Measurements from ENCODE around the gene FAM168A. TPM values are rescaled to one million over a fixed set of nuclear protein-coding genes. Genes with fewer than 3 reads are reported as not detected.

Gene FAM168A
- total and polyA plus RNA-seq, 10 donors: 2.7 to 33.2 (median 22.7) TPM

DNA sequence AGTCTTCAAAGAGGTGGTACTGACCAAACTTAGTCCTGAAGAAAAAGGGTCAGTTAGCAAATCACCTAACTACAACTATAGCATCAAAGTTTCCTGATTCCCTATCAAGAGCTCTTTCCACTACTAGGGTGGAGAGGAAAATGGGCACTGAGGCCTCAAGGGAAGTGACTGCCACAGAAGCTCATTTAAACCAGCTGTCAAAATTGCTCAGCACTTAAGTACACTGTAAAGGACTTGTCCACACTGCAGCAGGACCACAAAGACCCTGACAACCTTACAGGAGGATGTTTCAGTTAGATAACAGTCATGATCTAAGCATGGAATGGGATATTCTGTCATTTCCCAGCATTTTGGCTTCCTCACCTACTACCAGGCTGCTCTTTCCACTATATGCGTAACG is 33.0 kb downstream of the FAM168A start:
- no peaks in the 10 kb centered on the region for H3K27me3 ChIP-seq (replicated peaks in 1 of 7)
- WGBS, 5 donors: 72 to 94% (median 87%) methylated on average over 2 of the region's 2 CpGs
- H3K4me3 ChIP-seq: no peak overlapping the region
- H3K4me1 ChIP-seq: peaks cover 0 to 13% (median 6%) of the 10 kb centered on the region in 6 donors
- intact Hi-C loops (cut with DNase I; ENCODE audit: low total_unique reads): no loop called here
- H3K36me3 ChIP-seq: peaks cover 0 to 23% (median 0%) of the 10 kb centered on the region in 6 donors
- TF ChIP-seq POLR2AphosphoS5 (IDR thresholded peaks at IDR 0.05): no peak
- TF ChIP-seq, protein P1, sequence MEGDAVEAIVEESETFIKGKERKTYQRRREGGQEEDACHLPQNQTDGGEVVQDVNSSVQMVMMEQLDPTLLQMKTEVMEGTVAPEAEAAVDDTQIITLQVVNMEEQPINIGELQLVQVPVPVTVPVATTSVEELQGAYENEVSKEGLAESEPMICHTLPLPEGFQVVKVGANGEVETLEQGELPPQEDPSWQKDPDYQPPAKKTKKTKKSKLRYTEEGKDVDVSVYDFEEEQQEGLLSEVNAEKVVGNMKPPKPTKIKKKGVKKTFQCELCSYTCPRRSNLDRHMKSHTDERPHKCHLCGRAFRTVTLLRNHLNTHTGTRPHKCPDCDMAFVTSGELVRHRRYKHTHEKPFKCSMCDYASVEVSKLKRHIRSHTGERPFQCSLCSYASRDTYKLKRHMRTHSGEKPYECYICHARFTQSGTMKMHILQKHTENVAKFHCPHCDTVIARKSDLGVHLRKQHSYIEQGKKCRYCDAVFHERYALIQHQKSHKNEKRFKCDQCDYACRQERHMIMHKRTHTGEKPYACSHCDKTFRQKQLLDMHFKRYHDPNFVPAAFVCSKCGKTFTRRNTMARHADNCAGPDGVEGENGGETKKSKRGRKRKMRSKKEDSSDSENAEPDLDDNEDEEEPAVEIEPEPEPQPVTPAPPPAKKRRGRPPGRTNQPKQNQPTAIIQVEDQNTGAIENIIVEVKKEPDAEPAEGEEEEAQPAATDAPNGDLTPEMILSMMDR (IDR thresholded peaks at IDR 0.05 in 8 of 11, conservative IDR thresholded peaks at IDR 0.05 in 3 of 11): no peak
- TF ChIP-seq POLR2A (IDR thresholded peaks at IDR 0.05): no peak
- no peak overlapping the region for H3K27ac ChIP-seq
- no peaks in the 10 kb centered on the region for H3K9me3 ChIP-seq
- no peak for DNase-seq

DNA sequence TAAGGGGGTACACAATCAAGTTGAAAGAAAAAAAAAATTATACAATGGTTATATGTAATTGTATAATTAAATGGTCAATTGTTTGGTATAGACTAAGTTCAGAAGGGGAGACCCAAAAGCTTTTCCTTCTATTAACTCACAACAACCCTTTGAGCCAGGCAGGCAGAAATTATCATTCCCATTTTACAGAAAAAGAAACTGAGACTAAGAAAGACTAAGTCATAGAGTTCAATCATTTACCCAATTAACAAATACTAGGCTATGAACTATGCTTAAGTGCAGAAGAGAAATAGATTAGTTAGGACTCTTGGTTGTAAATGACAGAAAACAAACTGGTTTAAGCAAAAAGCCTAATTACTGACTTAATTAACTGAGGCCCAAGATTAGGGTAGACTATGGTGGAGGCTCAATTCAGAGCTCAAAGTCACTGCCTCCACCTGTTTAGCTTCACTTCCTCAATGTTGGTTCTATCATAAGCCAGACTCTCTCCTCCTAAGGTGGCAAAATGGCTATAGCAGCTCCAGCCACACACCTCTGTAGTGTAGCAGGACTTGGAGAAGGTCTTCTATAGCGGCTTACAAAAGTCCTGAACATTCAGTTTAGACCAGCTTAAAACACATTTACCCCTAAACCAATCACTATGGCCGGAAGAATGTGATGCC is 34.2 kb downstream of the FAM168A start:
- Histone ChIP-seq H3K4me3 (no peak overlapping the region), H3K9me3 (no peaks in the 10 kb centered on the region), H3K4me1 (peaks cover 0 to 13% (median 6%) of the 10 kb centered on the region in 6 donors), H3K27ac (no peak overlapping the region), H3K27me3 (replicated peaks in 1 of 7) (no peaks in the 10 kb centered on the region), H3K36me3 (peaks cover 0 to 15% (median 0%) of the 10 kb centered on the region in 6 donors)
- intact Hi-C loops (cut with DNase I; ENCODE audit: low total_unique reads): no loop called here
- WGBS, 5 donors: 93 to 100% (median 97%) methylated on average over 2 of the region's 2 CpGs
- TF ChIP-seq POLR2A (IDR thresholded peaks at IDR 0.05): no peak
- TF ChIP-seq, protein P1 (IDR thresholded peaks at IDR 0.05 in 8 of 11, conservative IDR thresholded peaks at IDR 0.05 in 3 of 11): no peak
- no peak for TF ChIP-seq POLR2AphosphoS5 (IDR thresholded peaks at IDR 0.05)
- no peak for DNase-seq

DNA sequence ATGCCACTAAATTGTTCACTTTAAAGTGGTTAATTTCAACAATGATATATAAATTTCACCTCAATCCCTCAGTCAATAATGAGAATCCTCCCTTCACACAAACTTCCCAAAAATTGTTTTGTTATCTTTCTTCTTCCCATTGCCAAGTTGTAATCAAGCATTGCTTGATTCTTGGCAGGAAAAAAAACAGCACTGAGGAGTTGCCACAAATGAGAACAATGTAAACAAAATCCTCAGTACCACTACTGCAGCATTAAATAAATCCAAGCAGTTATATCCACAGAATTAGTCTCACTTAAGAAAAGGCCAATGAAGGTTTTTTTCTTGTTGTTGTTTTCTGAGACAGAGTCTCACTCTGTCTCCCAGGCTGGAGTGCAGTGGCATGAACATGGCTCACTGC is 38.2 kb downstream of the FAM168A start:
- Histone ChIP-seq H3K36me3 (no peaks in the 10 kb centered on the region), H3K27me3 (replicated peaks in 1 of 7) (no peaks in the 10 kb centered on the region), H3K4me3 (no peak overlapping the region), H3K27ac (no peak overlapping the region), H3K9me3 (no peaks in the 10 kb centered on the region), H3K4me1 (peaks cover 0 to 8% (median 7%) of the 10 kb centered on the region in 6 donors)
- intact Hi-C loops (cut with DNase I; ENCODE audit: low total_unique reads): no loop called here
- DNase-seq: no peak
- TF ChIP-seq POLR2AphosphoS5 (IDR thresholded peaks at IDR 0.05): no peak

DNA sequence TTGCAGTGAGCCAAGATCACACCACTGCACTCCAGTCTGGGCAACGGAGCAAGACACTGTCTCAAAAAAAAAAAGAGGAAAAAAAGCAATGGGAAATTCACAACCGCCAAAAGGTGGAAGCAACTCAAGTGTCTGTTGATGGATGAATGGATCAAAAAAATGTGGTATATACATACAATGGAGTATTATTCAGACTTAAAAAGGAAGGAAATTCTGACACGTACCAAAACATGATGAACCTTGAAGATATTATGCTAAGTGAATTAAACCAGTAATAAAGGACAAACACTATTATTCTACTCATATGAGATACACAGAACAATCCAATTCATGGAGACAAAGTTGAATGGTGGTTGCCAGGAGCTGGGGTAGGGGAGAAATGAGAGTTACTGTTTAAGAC is 40.9 kb downstream of the FAM168A start:
- no peaks in the 10 kb centered on the region for H3K9me3 ChIP-seq
- 69 to 82% (median 77%) methylated on average over 3 of the region's 3 CpGs for WGBS, 5 donors
- H3K36me3 ChIP-seq: no peaks in the 10 kb centered on the region
- no peak overlapping the region for H3K4me3 ChIP-seq
- H3K4me1 ChIP-seq: peaks cover 0 to 15% (median 8%) of the 10 kb centered on the region in 6 donors
- no peak for DNase-seq
- H3K27ac ChIP-seq: no peak overlapping the region
- intact Hi-C loops (cut with DNase I; ENCODE audit: low total_unique reads): no loop called here
- H3K27me3 ChIP-seq (replicated peaks in 1 of 7): no peaks in the 10 kb centered on the region
- TF ChIP-seq, protein P1 (IDR thresholded peaks at IDR 0.05 in 8 of 11, conservative IDR thresholded peaks at IDR 0.05 in 3 of 11): no peak
- TF ChIP-seq POLR2A (IDR thresholded peaks at IDR 0.05) (no peak), POLR2AphosphoS5 (IDR thresholded peaks at IDR 0.05) (no peak)

All from spleen (tissue), 11 donors.